HEK293 (cell line): ENCODE results near the gene MPZL1.

Source experiments
- CTCF ChIA-PET: fragments of 350-600 bp; formaldehyde crosslinking; extraction: SDS; loops from one replicate; lab custom pipeline; 2021; ENCODE audit warnings: antibody characterized with exemption; lab: Yijun Ruan, JAX
- POLR2A ChIA-PET: fragments of 300-600 bp; formaldehyde crosslinking; extraction: SDS; loops from one replicate; lab custom pipeline; 2020; ENCODE audit warnings: antibody characterized with exemption, inconsistent platforms; lab: Yijun Ruan, JAX
- H3K27ac ChIP-seq: fragments of 200-500 bp; sonication (Bioruptor generic); 2 replicates; pipeline ENCODE4 v1.5.1; 2014; ENCODE audit warnings: low read depth, low read length, control low read depth, inconsistent platforms; ENCODE audit errors: extremely low read depth
- H3K36me3 ChIP-seq, 2 experiments: fragments of 200-500 bp in 1 of 2; sonication (Bioruptor generic) in 1 of 2; 1 replicate in 1 of 2; 2 replicates in 1 of 2; pipeline ENCODE4 v1.5.1; 2014 to 2017; ENCODE audit warnings: inconsistent platforms in 2 of 2, low read length in 2 of 2; ENCODE audit not compliant: control insufficient read depth in 2 of 2, insufficient read depth in 1 of 2
- H3K4me1 ChIP-seq: fragments of 200-500 bp; sonication (Bioruptor generic); 2 replicates; pipeline ENCODE4 v1.5.1; 2014; ENCODE audit warnings: mild to moderate bottlenecking, low read length, inconsistent platforms; ENCODE audit not compliant: control insufficient read depth, insufficient read depth
- H3K4me3 ChIP-seq: 2 replicates; pipeline ENCODE4 v1.5.1; 2011; ENCODE audit warnings: low read depth, mild to moderate bottlenecking, control low read depth, low read length, moderate library complexity
- H3K9me3 ChIP-seq: fragments of 200-500 bp; sonication (Bioruptor generic); 2 replicates; pipeline ENCODE4 v1.5.1; 2014; ENCODE audit warnings: low read depth, low read length, inconsistent platforms; ENCODE audit not compliant: control insufficient read depth, insufficient read depth
- HOXD13 ChIP-seq: sonication (generic); formaldehyde crosslinking; IDR thresholded peaks from 2 replicates; pipeline ENCODE4 v1.8.0; 2022; ENCODE audit warnings: missing genetic modification reagents, borderline replicate concordance
- OSR2 ChIP-seq: fragments of 450-650 bp; formaldehyde crosslinking; IDR thresholded peaks from 2 replicates; pipeline ENCODE4 v1.5.1; 2016; ENCODE audit warnings: missing biosample characterization, missing genetic modification characterization
- SP7 ChIP-seq: fragments of 450-650 bp; formaldehyde crosslinking; IDR thresholded peaks from 2 replicates; pipeline ENCODE4 v1.5.1; 2016; ENCODE audit warnings: missing biosample characterization, missing genetic modification characterization
- ZBTB7A ChIP-seq: fragments of 450-650 bp; formaldehyde crosslinking; IDR thresholded peaks from 2 replicates; pipeline ENCODE4 v1.5.1; 2016; ENCODE audit warnings: low read depth, missing biosample characterization, missing genetic modification characterization
- ZNF10 ChIP-seq: fragments of 450-650 bp; formaldehyde crosslinking; IDR thresholded peaks from 2 replicates; pipeline ENCODE4 v1.5.1; 2017; ENCODE audit warnings: missing biosample characterization, missing genetic modification characterization
- ZNF26 ChIP-seq: fragments of 450-650 bp; formaldehyde crosslinking; IDR thresholded peaks from 2 replicates; pipeline ENCODE4 v1.5.1; 2016; ENCODE audit warnings: missing biosample characterization, missing genetic modification characterization
- ZNF433 ChIP-seq: fragments of 450-650 bp; formaldehyde crosslinking; IDR thresholded peaks from 2 replicates; pipeline ENCODE4 v1.5.1; 2016; ENCODE audit warnings: missing biosample characterization, missing genetic modification characterization, low read depth
- ZNF518A ChIP-seq: fragments of 450-650 bp; formaldehyde crosslinking; conservative IDR thresholded peaks from 2 replicates; pipeline ENCODE4 v1.5.1; 2016; ENCODE audit warnings: low read depth, missing biosample characterization, missing genetic modification characterization
- ZNF521 ChIP-seq: fragments of 450-650 bp; formaldehyde crosslinking; IDR thresholded peaks from 2 replicates; pipeline ENCODE4 v1.5.1; 2017; ENCODE audit warnings: missing biosample characterization, mild to moderate bottlenecking, missing genetic modification characterization
- ZNF571 ChIP-seq: fragments of 450-650 bp; formaldehyde crosslinking; IDR thresholded peaks from 2 replicates; pipeline ENCODE4 v1.5.0; 2017; ENCODE audit warnings: missing biosample characterization, missing genetic modification characterization
- ZNF610 ChIP-seq: fragments of 450-650 bp; formaldehyde crosslinking; IDR thresholded peaks from 2 replicates; pipeline ENCODE4 v1.5.1; 2016; ENCODE audit warnings: missing biosample characterization, missing genetic modification characterization, borderline replicate concordance
- ZNF623 ChIP-seq: fragments of 450-650 bp; formaldehyde crosslinking; IDR thresholded peaks from 2 replicates; pipeline ENCODE4 v1.5.1; 2016; ENCODE audit warnings: missing biosample characterization, missing genetic modification characterization
- ZNF677 ChIP-seq: fragments of 450-650 bp; IDR thresholded peaks from 2 replicates; pipeline ENCODE4 v1.5.0; 2018; ENCODE audit warnings: missing biosample characterization, mild to moderate bottlenecking, missing genetic modification characterization, moderate library complexity
- ZNF830 ChIP-seq: fragments of 450-650 bp; IDR thresholded peaks from 2 replicates; pipeline ENCODE4 v1.5.0; 2018; ENCODE audit warnings: missing biosample characterization, missing genetic modification characterization, low read depth, mild to moderate bottlenecking, moderate library complexity
- ZSCAN18 ChIP-seq: fragments of 450-650 bp; formaldehyde crosslinking; IDR thresholded peaks from 2 replicates; pipeline ENCODE4 v1.5.1; 2016; ENCODE audit warnings: missing biosample characterization, missing genetic modification characterization
- ZSCAN23 ChIP-seq: fragments of 450-650 bp; formaldehyde crosslinking; IDR thresholded peaks from 2 replicates; pipeline ENCODE4 v1.5.1; 2016; ENCODE audit warnings: missing biosample characterization, missing genetic modification characterization
- ZSCAN4 ChIP-seq: fragments of 450-650 bp; formaldehyde crosslinking; IDR thresholded peaks from 2 replicates; pipeline ENCODE4 v1.5.1; 2017; ENCODE audit warnings: missing biosample characterization, missing genetic modification characterization
- TF ChIP-seq, protein P1 (sequence below): fragments of 450-650 bp; formaldehyde crosslinking; IDR thresholded peaks from 2 replicates; pipeline ENCODE4 v1.5.1; 2017; ENCODE audit warnings: missing biosample characterization, missing genetic modification characterization

MPZL1 gene

DNA sequence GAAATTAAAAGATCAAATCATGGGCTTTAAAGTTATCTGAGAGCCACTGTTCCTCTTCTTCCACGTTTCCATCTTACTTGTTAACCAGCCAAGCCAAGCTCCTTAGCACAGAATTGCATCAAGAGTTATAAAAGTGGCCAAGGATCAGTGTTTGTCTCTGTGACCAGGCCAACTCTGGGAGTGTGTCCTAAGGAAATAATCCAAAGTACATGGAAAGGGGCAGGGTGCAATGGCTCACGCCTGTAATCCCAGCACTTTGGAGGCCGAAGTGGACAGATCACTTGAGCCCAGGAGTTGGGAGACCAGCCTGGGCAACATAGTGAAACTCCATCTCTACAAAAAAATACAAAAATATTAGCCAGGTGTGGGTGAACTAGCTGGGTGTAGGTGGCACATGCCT lies 10.0 kb upstream of the MPZL1 start:
- H3K9me3 ChIP-seq = no peaks in the 10 kb centered on the region
- H3K4me3 ChIP-seq = no peak overlapping the region
- no peak for TF ChIP-seq ZNF518A
- TF ChIP-seq OSR2 (tag by site-specific recombination) = no peak
- no peak for TF ChIP-seq ZNF26 (tag by site-specific recombination)
- no peak for TF ChIP-seq ZSCAN23
- no peak for TF ChIP-seq ZSCAN4 (tag by site-specific recombination)
- TF ChIP-seq ZNF521 (tag by site-specific recombination) = no peak
- no peak for TF ChIP-seq ZBTB7A (tag by site-specific recombination)
- no peak for TF ChIP-seq ZSCAN18 (tag by site-specific recombination)
- TF ChIP-seq ZNF610 (tag by site-specific recombination) = no peak
- TF ChIP-seq ZNF571 = no peak
- TF ChIP-seq ZNF433 (tag by site-specific recombination) = no peak
- no peak for TF ChIP-seq ZNF677
- TF ChIP-seq ZNF830 (tag by site-specific recombination) = no peak
- TF ChIP-seq ZNF623 (tag by site-specific recombination) = no peak
- no peak for TF ChIP-seq SP7 (tag by site-specific recombination)
- TF ChIP-seq, protein P1, sequence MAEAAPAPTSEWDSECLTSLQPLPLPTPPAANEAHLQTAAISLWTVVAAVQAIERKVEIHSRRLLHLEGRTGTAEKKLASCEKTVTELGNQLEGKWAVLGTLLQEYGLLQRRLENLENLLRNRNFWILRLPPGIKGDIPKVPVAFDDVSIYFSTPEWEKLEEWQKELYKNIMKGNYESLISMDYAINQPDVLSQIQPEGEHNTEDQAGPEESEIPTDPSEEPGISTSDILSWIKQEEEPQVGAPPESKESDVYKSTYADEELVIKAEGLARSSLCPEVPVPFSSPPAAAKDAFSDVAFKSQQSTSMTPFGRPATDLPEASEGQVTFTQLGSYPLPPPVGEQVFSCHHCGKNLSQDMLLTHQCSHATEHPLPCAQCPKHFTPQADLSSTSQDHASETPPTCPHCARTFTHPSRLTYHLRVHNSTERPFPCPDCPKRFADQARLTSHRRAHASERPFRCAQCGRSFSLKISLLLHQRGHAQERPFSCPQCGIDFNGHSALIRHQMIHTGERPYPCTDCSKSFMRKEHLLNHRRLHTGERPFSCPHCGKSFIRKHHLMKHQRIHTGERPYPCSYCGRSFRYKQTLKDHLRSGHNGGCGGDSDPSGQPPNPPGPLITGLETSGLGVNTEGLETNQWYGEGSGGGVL (tag by site-specific recombination) = no peak
- no peak for TF ChIP-seq ZNF10
- TF ChIP-seq HOXD13 = no peak
- TF ChIP-seq, all 188 proteins: peak for 0
- Histone ChIP-seq H3K36me3 (no peaks in the 10 kb centered on the region), H3K27ac (no peak overlapping the region), H3K4me1 (no peaks in the 10 kb centered on the region)
- ChIA-PET POLR2A (no interaction called here), CTCF (no interaction called here)
